ENCODE data around the gene SNX30. TPM values are rescaled to one million over a fixed set of nuclear protein-coding genes. Genes with fewer than 3 reads are reported as not detected.

SNX30 gene
- polyA plus RNA-seq, 1 of the 3 experiments (the other 2 are of a cell fraction): 2.7 TPM

DNA sequence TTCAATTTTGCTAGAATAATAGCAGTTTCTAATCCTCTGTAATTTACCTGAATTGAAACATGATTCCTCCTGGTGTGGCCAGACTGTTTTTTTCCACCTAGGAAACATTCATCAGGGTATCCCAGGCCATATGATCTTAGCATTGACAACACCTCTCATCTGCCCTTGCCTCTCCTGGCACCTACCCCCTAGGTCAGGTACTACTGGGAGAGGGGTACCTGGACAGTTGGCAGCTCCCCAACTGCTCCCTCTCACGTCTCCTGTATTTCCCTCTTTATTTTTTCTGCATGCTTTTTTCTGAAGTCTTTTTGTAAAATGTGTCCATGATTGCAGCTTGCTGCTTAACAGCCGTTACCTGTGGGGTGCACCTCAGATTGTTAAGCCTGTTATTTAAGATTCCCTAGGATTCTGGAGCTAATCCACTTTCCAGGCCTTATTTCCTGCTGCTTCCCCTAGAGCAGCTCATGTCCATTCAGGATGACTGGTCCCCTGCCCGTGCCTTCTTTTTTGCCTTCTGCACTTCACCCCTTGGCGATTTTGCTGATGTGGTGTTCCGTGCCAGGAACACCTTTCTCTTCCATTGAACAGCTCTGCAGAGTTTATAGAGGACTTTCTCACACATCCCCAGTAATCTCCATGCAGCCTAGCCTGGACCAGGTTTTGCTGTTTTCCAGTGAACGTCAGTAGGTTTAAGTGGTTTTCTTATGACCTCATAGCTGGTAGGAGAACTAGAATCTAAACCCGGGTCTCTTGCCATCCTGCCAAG, 33.6 kb downstream of the SNX30 start:
- Histone ChIP-seq H3K27me3 (ENCODE audit: insufficient read depth) (no peaks in the 10 kb centered on the region), H3K36me3 (replicated peaks in 1 of 2; ENCODE audit: control insufficient read depth in 1 of 2, insufficient read depth in 2 of 2, low read length in 1 of 2) (no peaks in the 10 kb centered on the region), H3K4me2 (no peak overlapping the region), H3K9ac (no peak overlapping the region), H3K9me2 (no peaks in the 10 kb centered on the region), H3K4me1 (ENCODE audit: control insufficient read depth in 1 of 2, insufficient read depth in 2 of 2, low read depth in 1 of 2, low read length in 1 of 2) (no peaks in the 10 kb centered on the region), H3K27ac (ENCODE audit: low read depth in 2 of 2, low read length in 1 of 2) (no peak overlapping the region), H3K79me2 (ENCODE audit: insufficient read depth) (peaks cover 8% of the 10 kb centered on the region; the same call in 1 of the 2 replicates), H2AFZ (ENCODE audit: low read depth) (no peak overlapping the region), H3F3A (replicated peaks; ENCODE audit: insufficient read depth) (no peaks in the 10 kb centered on the region), H3K9me3 (no peaks in the 10 kb centered on the region), H3K4me3 (ENCODE audit: low read depth in 2 of 2, low read length in 1 of 2) (no peak overlapping the region), H4K20me1 (ENCODE audit: insufficient read depth) (no peaks in the 10 kb centered on the region)
- peak; percentile 29 for DNase-seq
- WGBS (ENCODE audit: low lambda C conversion rate): 42% methylated on average over 7 of the region's 7 CpGs
- TF ChIP-seq EP300 (IDR thresholded peaks at IDR 0.05; ENCODE audit: borderline replicate concordance in 1 of 2, low read depth in 1 of 2, low read length in 1 of 2): no peak
- TF ChIP-seq FOSL2 (IDR thresholded peaks at IDR 0.05; ENCODE audit: borderline replicate concordance, low read depth): no peak
- TF ChIP-seq JUND (IDR thresholded peaks at IDR 0.05): peak; percentile 40; the same call in 1 of the 2 replicates
- CTCF ChIA-PET: interaction anchor here (1.8 kb wide), 2 partner anchors 9 to 36 kb away, joined by 4 to 5 read pairs; no protein-coding TSS in a partner anchor
- POLR2A ChIA-PET: no interaction called here

DNA sequence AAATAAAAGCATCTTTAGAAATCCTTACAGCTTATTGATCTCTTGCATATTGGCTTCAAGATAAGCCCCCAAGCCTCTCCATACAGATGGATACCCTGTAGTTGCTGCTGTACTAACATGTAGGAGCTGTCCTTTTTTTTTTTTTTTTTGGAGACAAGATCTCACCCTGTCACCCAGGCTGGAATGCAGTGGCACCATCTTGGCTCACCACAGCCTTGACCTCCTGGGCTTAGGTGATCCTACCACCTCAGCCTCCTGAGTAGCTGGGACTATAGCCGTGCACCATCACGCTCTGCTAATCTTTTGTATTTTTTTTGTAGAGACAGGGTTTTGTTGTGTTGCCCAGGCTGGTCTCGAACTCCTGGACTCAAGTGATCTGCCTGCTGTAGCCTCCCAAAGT, 35.4 kb downstream of the SNX30 start:
- DNase-seq: no peak
- H3K79me2 ChIP-seq (ENCODE audit: insufficient read depth): peaks cover 8% of the 10 kb centered on the region; the same call in 1 of the 2 replicates
- H3K4me3 ChIP-seq (ENCODE audit: low read depth in 2 of 2, low read length in 1 of 2): no peak overlapping the region
- TF ChIP-seq SIN3A (IDR thresholded peaks at IDR 0.05; ENCODE audit: borderline replicate concordance, low read depth, low read length) (no peak), RXRA (IDR thresholded peaks at IDR 0.05; ENCODE audit: borderline replicate concordance, low read depth) (no peak), SMC3 (IDR thresholded peaks at IDR 0.05; ENCODE audit: low read depth, low read length) (no peak), TAF1 (IDR thresholded peaks at IDR 0.05; ENCODE audit: borderline replicate concordance, low read depth, low read length) (no peak), RCOR1 (IDR thresholded peaks at IDR 0.05; ENCODE audit: low read length) (no peak)
- TF ChIP-seq, protein P1, sequence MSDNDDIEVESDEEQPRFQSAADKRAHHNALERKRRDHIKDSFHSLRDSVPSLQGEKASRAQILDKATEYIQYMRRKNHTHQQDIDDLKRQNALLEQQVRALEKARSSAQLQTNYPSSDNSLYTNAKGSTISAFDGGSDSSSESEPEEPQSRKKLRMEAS (IDR thresholded peaks at IDR 0.05; ENCODE audit: low read depth): no peak
- TF ChIP-seq, protein P2, sequence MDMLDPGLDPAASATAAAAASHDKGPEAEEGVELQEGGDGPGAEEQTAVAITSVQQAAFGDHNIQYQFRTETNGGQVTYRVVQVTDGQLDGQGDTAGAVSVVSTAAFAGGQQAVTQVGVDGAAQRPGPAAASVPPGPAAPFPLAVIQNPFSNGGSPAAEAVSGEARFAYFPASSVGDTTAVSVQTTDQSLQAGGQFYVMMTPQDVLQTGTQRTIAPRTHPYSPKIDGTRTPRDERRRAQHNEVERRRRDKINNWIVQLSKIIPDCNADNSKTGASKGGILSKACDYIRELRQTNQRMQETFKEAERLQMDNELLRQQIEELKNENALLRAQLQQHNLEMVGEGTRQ (IDR thresholded peaks at IDR 0.05; ENCODE audit: borderline replicate concordance, low read depth, low read length): no peak
- TF ChIP-seq, protein P3, sequence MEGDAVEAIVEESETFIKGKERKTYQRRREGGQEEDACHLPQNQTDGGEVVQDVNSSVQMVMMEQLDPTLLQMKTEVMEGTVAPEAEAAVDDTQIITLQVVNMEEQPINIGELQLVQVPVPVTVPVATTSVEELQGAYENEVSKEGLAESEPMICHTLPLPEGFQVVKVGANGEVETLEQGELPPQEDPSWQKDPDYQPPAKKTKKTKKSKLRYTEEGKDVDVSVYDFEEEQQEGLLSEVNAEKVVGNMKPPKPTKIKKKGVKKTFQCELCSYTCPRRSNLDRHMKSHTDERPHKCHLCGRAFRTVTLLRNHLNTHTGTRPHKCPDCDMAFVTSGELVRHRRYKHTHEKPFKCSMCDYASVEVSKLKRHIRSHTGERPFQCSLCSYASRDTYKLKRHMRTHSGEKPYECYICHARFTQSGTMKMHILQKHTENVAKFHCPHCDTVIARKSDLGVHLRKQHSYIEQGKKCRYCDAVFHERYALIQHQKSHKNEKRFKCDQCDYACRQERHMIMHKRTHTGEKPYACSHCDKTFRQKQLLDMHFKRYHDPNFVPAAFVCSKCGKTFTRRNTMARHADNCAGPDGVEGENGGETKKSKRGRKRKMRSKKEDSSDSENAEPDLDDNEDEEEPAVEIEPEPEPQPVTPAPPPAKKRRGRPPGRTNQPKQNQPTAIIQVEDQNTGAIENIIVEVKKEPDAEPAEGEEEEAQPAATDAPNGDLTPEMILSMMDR (IDR thresholded peaks at IDR 0.05): no peak
- H2AFZ ChIP-seq (ENCODE audit: low read depth): no peak overlapping the region
- H3K4me2 ChIP-seq: no peak overlapping the region
- H3K9me2 ChIP-seq: no peaks in the 10 kb centered on the region
- H3K27me3 ChIP-seq (ENCODE audit: insufficient read depth): no peaks in the 10 kb centered on the region
- H3K9me3 ChIP-seq: no peaks in the 10 kb centered on the region
- no peaks in the 10 kb centered on the region for H3K36me3 ChIP-seq (replicated peaks in 1 of 2; ENCODE audit: control insufficient read depth in 1 of 2, insufficient read depth in 2 of 2, low read length in 1 of 2)
- H3F3A ChIP-seq (replicated peaks; ENCODE audit: insufficient read depth): no peaks in the 10 kb centered on the region
- 97% methylated on average over 3 of the region's 3 CpGs for WGBS (ENCODE audit: low lambda C conversion rate)
- H4K20me1 ChIP-seq (ENCODE audit: insufficient read depth): no peaks in the 10 kb centered on the region
- no peak overlapping the region for H3K27ac ChIP-seq (ENCODE audit: low read depth in 2 of 2, low read length in 1 of 2)
- POLR2A ChIA-PET: no interaction called here
- CTCF ChIA-PET: interaction anchor here (1.1 kb wide), 1 partner anchor 34 kb away, joined by 6 read pairs; no protein-coding TSS in a partner anchor
- H3K9ac ChIP-seq: no peak overlapping the region
- H3K4me1 ChIP-seq (ENCODE audit: control insufficient read depth in 1 of 2, insufficient read depth in 2 of 2, low read depth in 1 of 2, low read length in 1 of 2): peaks cover 0 to 3% of the 10 kb centered on the region in 2 experiments; a peak in 2 of 4 replicates

Measured in SK-N-SH (cell line).